ENCODE measurements around the gene RAB6A. TPM values are rescaled to one million over a fixed set of nuclear protein-coding genes. Genes with fewer than 3 reads are reported as not detected.

Gene RAB6A
- total RNA-seq, 1 donor, result 145 TPM

DNA sequence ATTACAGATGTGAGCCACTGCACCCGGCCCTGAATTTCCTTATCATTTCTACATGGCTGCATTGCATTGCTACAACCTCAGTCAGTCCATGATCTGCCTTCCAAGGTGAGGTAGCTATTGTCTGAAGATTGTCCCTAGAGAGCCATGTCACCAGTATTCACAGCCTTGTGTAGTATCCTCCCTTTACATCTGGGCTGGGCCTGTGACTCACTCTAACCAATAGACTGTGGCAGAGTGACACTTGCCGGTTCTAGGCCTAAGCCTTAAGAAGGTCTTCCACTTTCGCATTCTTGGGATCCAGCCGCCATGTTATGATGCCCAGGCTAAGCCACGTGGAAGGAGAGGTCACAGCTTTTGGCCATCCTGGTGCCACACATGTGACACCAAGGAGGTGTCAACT, 124.6 kb downstream of the RAB6A start:
- no peak for DNase-seq (ENCODE audit: insufficient read length, low spot score, missing footprints)

DNA sequence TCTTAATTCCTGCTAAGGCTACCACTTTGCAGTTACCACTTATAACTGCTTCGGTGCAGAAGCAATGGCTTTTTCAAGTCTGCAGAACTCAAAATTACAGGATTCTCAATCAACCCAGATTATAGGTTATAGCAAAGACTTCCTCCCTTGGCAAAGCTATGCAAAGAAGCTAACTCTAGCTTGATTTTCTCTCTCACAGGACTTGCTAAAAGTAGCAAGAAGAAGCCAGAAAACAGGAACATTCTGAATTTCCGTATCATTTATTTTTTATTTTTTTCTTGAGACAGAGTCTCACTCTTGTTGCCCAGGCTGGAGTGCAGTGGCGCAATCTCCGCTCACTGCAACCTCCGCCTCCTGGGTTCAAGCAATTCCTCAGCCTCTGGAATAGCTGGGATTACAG, 125.2 kb downstream of the RAB6A start:
- Histone ChIP-seq H3K4me2 (ENCODE audit: insufficient read depth, low read length) (no peak overlapping the region), H3K4me1 (ENCODE audit: insufficient read depth, low read length) (no peaks in the 10 kb centered on the region)

More for the DNA sequence above, 124.6 kb downstream of the RAB6A start:
- no peak overlapping the region for H3K27ac ChIP-seq (ENCODE audit: low read depth, low read length)
- peaks cover 4% of the 10 kb centered on the region for H3K27me3 ChIP-seq (ENCODE audit: insufficient read depth, low read length)
- H2AFZ ChIP-seq (ENCODE audit: low read length), result no peak overlapping the region
- no peaks in the 10 kb centered on the region for H3K36me3 ChIP-seq (ENCODE audit: insufficient read depth, low read length)
- TF ChIP-seq, protein P1, sequence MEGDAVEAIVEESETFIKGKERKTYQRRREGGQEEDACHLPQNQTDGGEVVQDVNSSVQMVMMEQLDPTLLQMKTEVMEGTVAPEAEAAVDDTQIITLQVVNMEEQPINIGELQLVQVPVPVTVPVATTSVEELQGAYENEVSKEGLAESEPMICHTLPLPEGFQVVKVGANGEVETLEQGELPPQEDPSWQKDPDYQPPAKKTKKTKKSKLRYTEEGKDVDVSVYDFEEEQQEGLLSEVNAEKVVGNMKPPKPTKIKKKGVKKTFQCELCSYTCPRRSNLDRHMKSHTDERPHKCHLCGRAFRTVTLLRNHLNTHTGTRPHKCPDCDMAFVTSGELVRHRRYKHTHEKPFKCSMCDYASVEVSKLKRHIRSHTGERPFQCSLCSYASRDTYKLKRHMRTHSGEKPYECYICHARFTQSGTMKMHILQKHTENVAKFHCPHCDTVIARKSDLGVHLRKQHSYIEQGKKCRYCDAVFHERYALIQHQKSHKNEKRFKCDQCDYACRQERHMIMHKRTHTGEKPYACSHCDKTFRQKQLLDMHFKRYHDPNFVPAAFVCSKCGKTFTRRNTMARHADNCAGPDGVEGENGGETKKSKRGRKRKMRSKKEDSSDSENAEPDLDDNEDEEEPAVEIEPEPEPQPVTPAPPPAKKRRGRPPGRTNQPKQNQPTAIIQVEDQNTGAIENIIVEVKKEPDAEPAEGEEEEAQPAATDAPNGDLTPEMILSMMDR (IDR thresholded peaks at IDR 0.05; ENCODE audit: extremely low read depth, low read depth, low read length), result no peak
- no peaks in the 10 kb centered on the region for H3K79me2 ChIP-seq (ENCODE audit: insufficient read depth, low read length)
- no peaks in the 10 kb centered on the region for H3K4me1 ChIP-seq (ENCODE audit: insufficient read depth, low read length)
- H3K4me2 ChIP-seq (ENCODE audit: insufficient read depth, low read length), result no peak overlapping the region
- no peaks in the 10 kb centered on the region for H3K9me3 ChIP-seq (ENCODE audit: low read depth, low read length)
- H3K4me3 ChIP-seq (ENCODE audit: insufficient read depth, low read length), result no peak overlapping the region
- no peaks in the 10 kb centered on the region for H4K20me1 ChIP-seq (ENCODE audit: insufficient read depth, low read length)

GRCh38 chr11:73633999-73634398, 126.9 kb downstream of the RAB6A start:
- TF ChIP-seq, protein P1 (IDR thresholded peaks at IDR 0.05; ENCODE audit: extremely low read depth, low read depth, low read length), result no peak
- Histone ChIP-seq H3K4me3 (ENCODE audit: insufficient read depth, low read length) (no peak overlapping the region), H3K27me3 (ENCODE audit: insufficient read depth, low read length) (peaks cover 3% of the 10 kb centered on the region), H3K27ac (ENCODE audit: low read depth, low read length) (no peak overlapping the region), H3K9me3 (ENCODE audit: low read depth, low read length) (no peaks in the 10 kb centered on the region), H2AFZ (ENCODE audit: low read length) (no peak overlapping the region), H3K4me2 (ENCODE audit: insufficient read depth, low read length) (no peak overlapping the region), H3K36me3 (ENCODE audit: insufficient read depth, low read length) (no peaks in the 10 kb centered on the region), H3K4me1 (ENCODE audit: insufficient read depth, low read length) (no peaks in the 10 kb centered on the region), H3K79me2 (ENCODE audit: insufficient read depth, low read length) (no peaks in the 10 kb centered on the region), H4K20me1 (ENCODE audit: insufficient read depth, low read length) (no peaks in the 10 kb centered on the region)
- DNase-seq (ENCODE audit: insufficient read length, low spot score, missing footprints), result no peak

More for the DNA sequence above, 125.2 kb downstream of the RAB6A start:
- Histone ChIP-seq H2AFZ (ENCODE audit: low read length) (no peak overlapping the region), H3K4me3 (ENCODE audit: insufficient read depth, low read length) (no peak overlapping the region), H3K27ac (ENCODE audit: low read depth, low read length) (no peak overlapping the region), H3K27me3 (ENCODE audit: insufficient read depth, low read length) (peaks cover 3% of the 10 kb centered on the region), H3K79me2 (ENCODE audit: insufficient read depth, low read length) (no peaks in the 10 kb centered on the region), H3K36me3 (ENCODE audit: insufficient read depth, low read length) (no peaks in the 10 kb centered on the region), H3K9me3 (ENCODE audit: low read depth, low read length) (no peaks in the 10 kb centered on the region), H4K20me1 (ENCODE audit: insufficient read depth, low read length) (no peaks in the 10 kb centered on the region)
- DNase-seq (ENCODE audit: insufficient read length, low spot score, missing footprints), result no peak
- TF ChIP-seq, protein P1 (IDR thresholded peaks at IDR 0.05; ENCODE audit: extremely low read depth, low read depth, low read length), result no peak

- DNase-seq (ENCODE audit: insufficient read length, low spot score, missing footprints), result no peak
- H3K4me3 ChIP-seq (ENCODE audit: insufficient read depth, low read length), result no peak overlapping the region
- no peaks in the 10 kb centered on the region for H3K4me1 ChIP-seq (ENCODE audit: insufficient read depth, low read length)
- H3K9me3 ChIP-seq (ENCODE audit: low read depth, low read length), result no peaks in the 10 kb centered on the region
- no peaks in the 10 kb centered on the region for H3K36me3 ChIP-seq (ENCODE audit: insufficient read depth, low read length)
- H3K79me2 ChIP-seq (ENCODE audit: insufficient read depth, low read length), result no peaks in the 10 kb centered on the region
- no peaks in the 10 kb centered on the region for H4K20me1 ChIP-seq (ENCODE audit: insufficient read depth, low read length)
- H3K4me2 ChIP-seq (ENCODE audit: insufficient read depth, low read length), result no peak overlapping the region
- H3K27ac ChIP-seq (ENCODE audit: low read depth, low read length), result no peak overlapping the region
- H3K27me3 ChIP-seq (ENCODE audit: insufficient read depth, low read length), result peaks cover under 1% of the 10 kb centered on the region
- no peak overlapping the region for H2AFZ ChIP-seq (ENCODE audit: low read length)
- TF ChIP-seq, protein P1 (IDR thresholded peaks at IDR 0.05; ENCODE audit: extremely low read depth, low read depth, low read length), result no peak
Observed at GRCh38 chr11:73632996-73633395, 127.9 kb downstream of the RAB6A start.
